HCT116 (cell line): ENCODE measurements around the gene CACNB2. TPM values are rescaled to one million over a fixed set of nuclear protein-coding genes. Genes with fewer than 3 reads are reported as not detected.

ENCODE experiments used
- ATAC-seq: fragments of 200-7000 bp; cut with Tn5 transposase; 2 replicates; pipeline ENCODE4 v1.9.1; 2020; ENCODE audit warnings: mild to moderate bottlenecking, moderate library complexity
- BruUV-seq: library from RNA; stranded (reverse); fragments of 400-500 nt; replicated peaks from 2 replicates; lab custom pipeline; 2021; lab: Mats Ljungman, UMichigan
- CTCF ChIA-PET: fragments of 300-600 bp; sonication (Branson Sonifier 250); formaldehyde crosslinking; loops from one replicate; lab custom pipeline; 2021; ENCODE audit warnings: antibody characterized with exemption; lab: Charles Lee
- POLR2A ChIA-PET: fragments of 300-600, 350-600 bp; sonication (Branson Sonifier 250); formaldehyde crosslinking; loops from one replicate; lab custom pipeline; 2021; ENCODE audit warnings: antibody characterized with exemption; lab: Charles Lee
- RAD21 ChIA-PET, 2 experiments: fragments of 300-600 bp; sonication (Branson Sonifier 250); formaldehyde crosslinking; loops; one replicate each; lab custom pipeline; 2023; ENCODE audit warnings: low total read pairs in 2 of 2; ENCODE audit not compliant: uncharacterized antibody in 2 of 2, unreplicated experiment in 2 of 2, low non-redundant PET in 1 of 2; lab: Charles Lee
- DNase-seq: peaks from one replicate; pipeline ENCODE4 v3.0.0-alpha.2; 2010; ENCODE audit warnings: low read depth, low spot score
- H2AFZ ChIP-seq: fragments of 200-600 bp; shearing (Covaris generic), sonication (generic); 2 replicates; pipeline ENCODE4 v1.6.1; 2017; ENCODE audit warnings: low read depth, mixed run types, mixed read lengths, antibody characterized with exemption, low read length; ENCODE audit not compliant: poor library complexity, severe bottlenecking
- H3K27ac ChIP-seq: 2 replicates; pipeline ENCODE4 v1.5.1; 2012; ENCODE audit warnings: low read depth, low read length
- H3K27me3 ChIP-seq: fragments of 200-600 bp; sonication (generic); 2 replicates; pipeline ENCODE4 v1.6.1; 2016; ENCODE audit warnings: mixed run types, low read length, mixed read lengths; ENCODE audit not compliant: insufficient read depth
- H3K36me3 ChIP-seq, 2 experiments: fragments of 200-500 bp in 1 of 2; fragments of 200-600 bp in 1 of 2; sonication (Bioruptor generic) in 1 of 2; sonication (generic) in 1 of 2; 2 replicates each; pipeline versions ENCODE4 v1.5.1 to v1.6.1; 2014 to 2016; ENCODE audit warnings: low read length in 2 of 2, inconsistent platforms in 1 of 2, mixed read lengths in 1 of 2, mixed run types in 1 of 2; ENCODE audit not compliant: insufficient read depth in 2 of 2, control insufficient read depth in 1 of 2
- H3K4me1 ChIP-seq, 2 experiments: fragments of 200-600 bp in 1 of 2; sonication (generic) in 1 of 2; 2 replicates each; pipeline versions ENCODE4 v1.5.1 to v1.6.1; 2012 to 2017; ENCODE audit warnings: low read length in 2 of 2, inconsistent platforms in 1 of 2, mild to moderate bottlenecking in 1 of 2, mixed read lengths in 1 of 2, mixed run types in 1 of 2, moderate library complexity in 1 of 2; ENCODE audit not compliant: insufficient read depth in 2 of 2, control insufficient read depth in 1 of 2
- H3K4me2 ChIP-seq: fragments of 200-600 bp; sonication (generic); 2 replicates; pipeline ENCODE4 v1.6.1; 2017; ENCODE audit warnings: mixed run types, low read length, mixed read lengths
- H3K4me3 ChIP-seq, 2 experiments: fragments of 200-600 bp in 1 of 2; sonication (generic) in 1 of 2; replicated peaks in 1 of 2; 2 replicates each; pipeline ENCODE4 v1.5.1; 2011 to 2016; ENCODE audit warnings: low read length in 2 of 2, control low read depth in 1 of 2, low read depth in 1 of 2, mild to moderate bottlenecking in 1 of 2, mixed read lengths in 1 of 2, mixed run types in 1 of 2
- H3K79me2 ChIP-seq: fragments of 200-600 bp; sonication (generic); 2 replicates; pipeline ENCODE4 v1.6.1; 2017; ENCODE audit warnings: mild to moderate bottlenecking, mixed run types, low read length, moderate library complexity, mixed read lengths; ENCODE audit not compliant: insufficient read depth
- H3K9ac ChIP-seq: fragments of 200-600 bp; sonication (generic); 2 replicates; pipeline ENCODE4 v1.6.1; 2016; ENCODE audit warnings: low read length, mixed read lengths
- H3K9me2 ChIP-seq: fragments of 200-600 bp; sonication (generic), shearing (Covaris generic); 2 replicates; pipeline ENCODE4 v1.6.1; 2017; ENCODE audit warnings: mixed run types, mild to moderate bottlenecking, moderate library complexity; ENCODE audit not compliant: insufficient read depth
- H3K9me3 ChIP-seq, 2 experiments: fragments of 200-500 bp in 1 of 2; fragments of 200-600 bp in 1 of 2; sonication (Bioruptor generic) in 1 of 2; sonication (generic) in 1 of 2; 2 replicates each; pipeline ENCODE4 v1.6.1; 2014 to 2017; ENCODE audit warnings: low read length in 2 of 2, mixed read lengths in 2 of 2, inconsistent platforms in 1 of 2, low read depth in 1 of 2, mild to moderate bottlenecking in 1 of 2, mixed run types in 1 of 2, moderate library complexity in 1 of 2; ENCODE audit not compliant: control insufficient read depth in 1 of 2, insufficient read depth in 1 of 2
- H4K20me1 ChIP-seq: fragments of 200-600 bp; sonication (generic), shearing (Covaris generic); 2 replicates; pipeline ENCODE4 v1.6.1; 2017; ENCODE audit warnings: mixed run types, mild to moderate bottlenecking, moderate library complexity; ENCODE audit not compliant: insufficient read depth
- CBX3 ChIP-seq: IDR thresholded peaks from 2 replicates; pipeline ENCODE4 v1.6.1; 2012; ENCODE audit warnings: low read depth
- CEBPB ChIP-seq: IDR thresholded peaks from 2 replicates; pipeline ENCODE4 v1.6.1; 2012; ENCODE audit warnings: low read depth
- ELF1 ChIP-seq: IDR thresholded peaks from 2 replicates; pipeline ENCODE4 v1.6.1; 2012; ENCODE audit warnings: low read depth, borderline replicate concordance
- EZH2 ChIP-seq: fragments of 200-600 bp; sonication (generic); IDR thresholded peaks from 2 replicates; pipeline ENCODE4 v1.6.1; 2017; ENCODE audit warnings: antibody characterized with exemption, mixed run types
- EZH2phosphoT487 ChIP-seq: fragments of 200-600 bp; IDR thresholded peaks from 2 replicates; pipeline ENCODE4 v1.6.1; 2018; ENCODE audit warnings: antibody characterized with exemption, borderline replicate concordance
- JUND ChIP-seq: IDR thresholded peaks from 2 replicates; pipeline ENCODE4 v1.6.1; 2012
- POLR2AphosphoS5 ChIP-seq: IDR thresholded peaks from 2 replicates; pipeline ENCODE4 v1.6.1; 2011; ENCODE audit warnings: mild to moderate bottlenecking, low read depth, low read length, moderate library complexity
- RAD21 ChIP-seq: IDR thresholded peaks from 2 replicates; pipeline ENCODE4 v1.6.1; 2012; ENCODE audit warnings: low read depth, mild to moderate bottlenecking
- SIN3A ChIP-seq: IDR thresholded peaks from 2 replicates; pipeline ENCODE4 v1.6.1; 2012; ENCODE audit warnings: low read depth
- YY1 ChIP-seq: IDR thresholded peaks from 2 replicates; pipeline ENCODE4 v1.6.1; 2011; ENCODE audit warnings: low read length, low read depth, moderate library complexity, mild to moderate bottlenecking; ENCODE audit not compliant: insufficient replicate concordance; ENCODE audit errors: extremely low read depth
- ZNF274 ChIP-seq: fragments of 200-500 bp; sonication (Bioruptor generic); IDR thresholded peaks from 2 replicates; pipeline ENCODE4 v1.6.1; 2014; ENCODE audit warnings: mild to moderate bottlenecking, low read depth, low read length, inconsistent platforms
- intact Hi-C: fragments of 100-400 bp; cut with micrococcal nuclease; formaldehyde crosslinking; loops from 2 replicates; pipeline ENCODE4 v1.10.0; 2022
- total RNA-seq: library from RNA; stranded (reverse); gene quantifications from one replicate; pipeline ENCODE4 v1.2.1, GENCODE V29; 2021; ENCODE audit not compliant: unreplicated experiment
- TF ChIP-seq, protein P1 (sequence below): IDR thresholded peaks from 2 replicates; pipeline ENCODE4 v1.6.1; 2012
- TF ChIP-seq, protein P2 (sequence below): IDR thresholded peaks from 2 replicates; pipeline ENCODE4 v1.6.1; 2012
- TF ChIP-seq, protein P3 (sequence below): IDR thresholded peaks from 2 replicates; pipeline ENCODE4 v1.6.1; 2012; ENCODE audit warnings: low read depth

CACNB2 gene
- total RNA-seq, 1 experiment from 2014 or later, result 0.71 TPM

DNA sequence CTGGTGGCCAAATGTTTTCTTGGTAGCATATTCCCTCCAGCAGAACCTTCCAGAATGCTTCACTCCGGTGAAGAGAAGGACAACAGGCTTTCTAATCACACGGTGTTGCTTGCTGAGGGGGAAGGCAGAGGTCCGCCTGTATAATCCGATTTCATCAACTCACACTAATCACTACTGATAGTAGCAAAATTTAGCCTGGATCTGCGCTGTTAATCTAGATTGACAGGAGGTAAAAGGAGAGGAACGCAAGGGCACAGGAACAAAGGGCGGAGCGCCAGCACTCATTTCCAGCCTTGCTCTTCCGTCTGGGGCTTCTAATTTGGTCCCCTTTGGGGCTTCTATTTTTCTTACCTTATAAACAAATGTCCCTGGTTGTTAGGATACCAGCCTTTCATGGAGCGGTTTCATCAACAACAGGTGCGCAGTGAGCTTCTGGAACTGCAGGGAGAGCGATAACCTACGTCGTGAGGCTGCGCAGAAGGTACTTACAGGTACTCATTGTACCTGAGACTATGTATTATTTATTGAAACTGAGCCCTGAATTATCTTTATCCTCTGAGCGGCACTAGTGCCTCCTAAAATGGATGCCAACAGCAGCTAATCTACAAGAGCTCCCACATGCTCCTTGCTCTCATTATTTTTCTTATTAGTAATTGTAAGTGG, 150.6 kb downstream of the CACNB2 start:
- Histone ChIP-seq H3K4me3 (no peak overlapping the region), H3K9ac (no peak overlapping the region), H3K9me3 (no peaks in the 10 kb centered on the region), H3K9me2 (no peaks in the 10 kb centered on the region), H3K79me2 (no peaks in the 10 kb centered on the region), H4K20me1 (no peaks in the 10 kb centered on the region), H2AFZ (no peak overlapping the region), H3K4me1 (no peaks in the 10 kb centered on the region), H3K4me2 (no peak overlapping the region), H3K27ac (no peak overlapping the region), H3K36me3 (no peaks in the 10 kb centered on the region), H3K27me3 (no peaks in the 10 kb centered on the region)
- ATAC-seq (no peak), DNase-seq (no peak)
- ChIA-PET CTCF (interaction anchor here (0.6 kb wide), 1 partner anchor 480 kb away, joined by 3 read pairs; no protein-coding TSS in a partner anchor), POLR2A (no interaction called here), RAD21 (no interaction called here)
- TF ChIP-seq JUND, result no peak
- TF ChIP-seq CEBPB, result no peak
- no peak for TF ChIP-seq POLR2AphosphoS5
- no peak for TF ChIP-seq RAD21
- TF ChIP-seq, protein P1, sequence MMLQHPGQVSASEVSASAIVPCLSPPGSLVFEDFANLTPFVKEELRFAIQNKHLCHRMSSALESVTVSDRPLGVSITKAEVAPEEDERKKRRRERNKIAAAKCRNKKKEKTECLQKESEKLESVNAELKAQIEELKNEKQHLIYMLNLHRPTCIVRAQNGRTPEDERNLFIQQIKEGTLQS, result no peak
- TF ChIP-seq ZNF274, result no peak
- no peak for TF ChIP-seq ELF1
- TF ChIP-seq YY1, result no peak
- TF ChIP-seq SIN3A, result no peak
- TF ChIP-seq CBX3, result no peak
- TF ChIP-seq EZH2, result no peak
- TF ChIP-seq, protein P2, sequence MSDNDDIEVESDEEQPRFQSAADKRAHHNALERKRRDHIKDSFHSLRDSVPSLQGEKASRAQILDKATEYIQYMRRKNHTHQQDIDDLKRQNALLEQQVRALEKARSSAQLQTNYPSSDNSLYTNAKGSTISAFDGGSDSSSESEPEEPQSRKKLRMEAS, result no peak
- TF ChIP-seq, protein P3, sequence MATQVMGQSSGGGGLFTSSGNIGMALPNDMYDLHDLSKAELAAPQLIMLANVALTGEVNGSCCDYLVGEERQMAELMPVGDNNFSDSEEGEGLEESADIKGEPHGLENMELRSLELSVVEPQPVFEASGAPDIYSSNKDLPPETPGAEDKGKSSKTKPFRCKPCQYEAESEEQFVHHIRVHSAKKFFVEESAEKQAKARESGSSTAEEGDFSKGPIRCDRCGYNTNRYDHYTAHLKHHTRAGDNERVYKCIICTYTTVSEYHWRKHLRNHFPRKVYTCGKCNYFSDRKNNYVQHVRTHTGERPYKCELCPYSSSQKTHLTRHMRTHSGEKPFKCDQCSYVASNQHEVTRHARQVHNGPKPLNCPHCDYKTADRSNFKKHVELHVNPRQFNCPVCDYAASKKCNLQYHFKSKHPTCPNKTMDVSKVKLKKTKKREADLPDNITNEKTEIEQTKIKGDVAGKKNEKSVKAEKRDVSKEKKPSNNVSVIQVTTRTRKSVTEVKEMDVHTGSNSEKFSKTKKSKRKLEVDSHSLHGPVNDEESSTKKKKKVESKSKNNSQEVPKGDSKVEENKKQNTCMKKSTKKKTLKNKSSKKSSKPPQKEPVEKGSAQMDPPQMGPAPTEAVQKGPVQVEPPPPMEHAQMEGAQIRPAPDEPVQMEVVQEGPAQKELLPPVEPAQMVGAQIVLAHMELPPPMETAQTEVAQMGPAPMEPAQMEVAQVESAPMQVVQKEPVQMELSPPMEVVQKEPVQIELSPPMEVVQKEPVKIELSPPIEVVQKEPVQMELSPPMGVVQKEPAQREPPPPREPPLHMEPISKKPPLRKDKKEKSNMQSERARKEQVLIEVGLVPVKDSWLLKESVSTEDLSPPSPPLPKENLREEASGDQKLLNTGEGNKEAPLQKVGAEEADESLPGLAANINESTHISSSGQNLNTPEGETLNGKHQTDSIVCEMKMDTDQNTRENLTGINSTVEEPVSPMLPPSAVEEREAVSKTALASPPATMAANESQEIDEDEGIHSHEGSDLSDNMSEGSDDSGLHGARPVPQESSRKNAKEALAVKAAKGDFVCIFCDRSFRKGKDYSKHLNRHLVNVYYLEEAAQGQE, result no peak
- no peak for TF ChIP-seq EZH2phosphoT487
- BruUV-seq, result no TSS peak
- intact Hi-C loops, result no loop called here
